HEK293T (cell line): Measurements from ENCODE around the gene PKP1.

Experiments
- ARNT ChIP-seq: fragments of 450-650 bp; IDR thresholded peaks from 2 replicates; pipeline ENCODE4 v1.6.1; 2017; ENCODE audit warnings: mild to moderate bottlenecking
- BHLHE40 ChIP-seq: fragments of 450-650 bp; IDR thresholded peaks from 2 replicates; pipeline ENCODE4 v1.6.1; 2016; ENCODE audit warnings: mild to moderate bottlenecking, moderate library complexity, borderline replicate concordance
- CTBP1 ChIP-seq: fragments of 450-650 bp; IDR thresholded peaks from 2 replicates; pipeline ENCODE4 v1.6.1; 2016; ENCODE audit warnings: borderline replicate concordance
- ELF4 ChIP-seq: fragments of 450-650 bp; IDR thresholded peaks from 2 replicates; pipeline ENCODE4 v1.6.1; 2017; ENCODE audit warnings: antibody characterized with exemption
- FOXA1 ChIP-seq: fragments of 450-650 bp; IDR thresholded peaks from 2 replicates; pipeline ENCODE4 v1.6.1; 2016; ENCODE audit warnings: mild to moderate bottlenecking
- FOXM1 ChIP-seq: fragments of 450-650 bp; IDR thresholded peaks from 2 replicates; pipeline ENCODE4 v1.6.1; 2017; ENCODE audit warnings: mild to moderate bottlenecking, borderline replicate concordance
- HDGF ChIP-seq: fragments of 450-650 bp; IDR thresholded peaks from 2 replicates; pipeline ENCODE4 v1.6.1; 2017; ENCODE audit warnings: antibody characterized with exemption, borderline replicate concordance
- L3MBTL2 ChIP-seq: fragments of 450-650 bp; conservative IDR thresholded peaks from 2 replicates; pipeline ENCODE4 v1.6.1; 2016; ENCODE audit warnings: mild to moderate bottlenecking
- LEF1 ChIP-seq: fragments of 450-650 bp; IDR thresholded peaks from 2 replicates; pipeline ENCODE4 v1.6.1; 2017; ENCODE audit warnings: mild to moderate bottlenecking, borderline replicate concordance
- NFRKB ChIP-seq: fragments of 450-650 bp; IDR thresholded peaks from 2 replicates; pipeline ENCODE4 v1.6.1; 2016; ENCODE audit warnings: mild to moderate bottlenecking, moderate library complexity
- SP1 ChIP-seq: fragments of 450-650 bp; IDR thresholded peaks from 2 replicates; pipeline ENCODE4 v1.6.1; 2017
- SUZ12 ChIP-seq: fragments of 450-650 bp; IDR thresholded peaks from 2 replicates; pipeline ENCODE4 v1.6.1; 2016; ENCODE audit warnings: mild to moderate bottlenecking
- TF ChIP-seq, protein P1 (sequence below): fragments of 450-650 bp; IDR thresholded peaks from 2 replicates; pipeline ENCODE4 v1.6.1; 2016

DNA sequence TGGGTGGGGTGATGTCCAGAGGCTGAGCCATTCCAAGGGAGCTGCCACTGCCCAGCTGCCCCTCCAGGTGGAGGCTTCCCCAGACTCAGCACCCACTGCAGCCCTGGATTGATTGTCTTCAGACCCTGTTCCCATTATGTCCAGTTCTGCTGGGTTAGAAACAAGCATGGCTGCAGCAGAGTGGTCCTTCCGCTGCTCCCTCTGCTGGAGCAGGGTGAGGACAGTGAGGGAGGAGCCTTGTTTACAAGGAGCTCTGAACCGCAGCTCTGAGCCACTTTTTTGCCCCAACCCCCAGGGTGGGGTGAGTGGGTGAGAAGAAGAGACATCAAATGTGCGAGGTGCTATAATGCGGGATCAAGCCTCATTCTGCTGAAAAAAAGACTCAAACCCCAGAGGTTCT is 91.9 kb downstream of the PKP1 start:
- TF ChIP-seq ELF4, result no peak
- no peak for TF ChIP-seq SP1
- no peak for TF ChIP-seq NFRKB
- TF ChIP-seq SUZ12, result no peak
- TF ChIP-seq CTBP1, result no peak
- no peak for TF ChIP-seq FOXM1
- TF ChIP-seq BHLHE40, result no peak
- TF ChIP-seq L3MBTL2, result no peak
- no peak for TF ChIP-seq ARNT
- TF ChIP-seq HDGF, result no peak
- TF ChIP-seq, protein P1, sequence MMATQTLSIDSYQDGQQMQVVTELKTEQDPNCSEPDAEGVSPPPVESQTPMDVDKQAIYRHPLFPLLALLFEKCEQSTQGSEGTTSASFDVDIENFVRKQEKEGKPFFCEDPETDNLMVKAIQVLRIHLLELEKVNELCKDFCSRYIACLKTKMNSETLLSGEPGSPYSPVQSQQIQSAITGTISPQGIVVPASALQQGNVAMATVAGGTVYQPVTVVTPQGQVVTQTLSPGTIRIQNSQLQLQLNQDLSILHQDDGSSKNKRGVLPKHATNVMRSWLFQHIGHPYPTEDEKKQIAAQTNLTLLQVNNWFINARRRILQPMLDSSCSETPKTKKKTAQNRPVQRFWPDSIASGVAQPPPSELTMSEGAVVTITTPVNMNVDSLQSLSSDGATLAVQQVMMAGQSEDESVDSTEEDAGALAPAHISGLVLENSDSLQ, result no peak
- TF ChIP-seq LEF1, result no peak
- TF ChIP-seq FOXA1, result no peak
